Middle frontal gyrus (tissue), 1 donor: ENCODE results near the gene GSTA4.

ENCODE experiments used
- DNase-seq: peaks from one replicate; pipeline ENCODE4 v3.0.0-alpha.2; 2015; ENCODE audit warnings: low spot score; ENCODE audit errors: extremely low spot score

Gene GSTA4

GRCh38 chr6:52995089-52995912, at the start of gene GSTA4:
TSS of gene GSTA4 (minus strand) at chr6:52995284. CDS start at chr6:52994243, 1,041 bp downstream.
- DNase-seq = peak; percentile 96

- DNase-seq = no peak
Observed at GRCh38 chr6:53044572-53044971, 49.5 kb upstream of the GSTA4 start.

- no peak for DNase-seq
Observed at GRCh38 chr6:53044071-53044470, 49.0 kb upstream of the GSTA4 start.

- DNase-seq = no peak
Observed at GRCh38 chr6:53043581-53043980, 48.5 kb upstream of the GSTA4 start.

GRCh38 chr6:53042112-53042511, 47.0 kb upstream of the GSTA4 start:
- DNase-seq = no peak

- DNase-seq = no peak
Observed at GRCh38 chr6:53041356-53041755, 46.3 kb upstream of the GSTA4 start.

- DNase-seq = no peak
Observed at GRCh38 chr6:53038596-53038995, 43.5 kb upstream of the GSTA4 start.

- DNase-seq = no peak
Observed at GRCh38 chr6:53038141-53038540, 43.1 kb upstream of the GSTA4 start.

- DNase-seq = no peak
Observed at GRCh38 chr6:53035549-53036213, 40.6 kb upstream of the GSTA4 start.

GRCh38 chr6:53033764-53034163, 38.7 kb upstream of the GSTA4 start:
- no peak for DNase-seq

GRCh38 chr6:53032849-53033248, 37.8 kb upstream of the GSTA4 start:
- no peak for DNase-seq

- no peak for DNase-seq
Observed at GRCh38 chr6:53031281-53031680, 36.2 kb upstream of the GSTA4 start.

- DNase-seq = no peak
Observed at GRCh38 chr6:53029761-53030160, 34.7 kb upstream of the GSTA4 start.

- no peak for DNase-seq
Observed at GRCh38 chr6:53029257-53029656, 34.2 kb upstream of the GSTA4 start.

GRCh38 chr6:53028467-53028866, 33.4 kb upstream of the GSTA4 start:
- no peak for DNase-seq

- no peak for DNase-seq
Observed at GRCh38 chr6:53027131-53027718, 32.1 kb upstream of the GSTA4 start.

GRCh38 chr6:53026526-53026925, 31.4 kb upstream of the GSTA4 start:
- no peak for DNase-seq

- DNase-seq = no peak
Observed at GRCh38 chr6:53023323-53023722, 28.2 kb upstream of the GSTA4 start.

GRCh38 chr6:53020005-53020744, 25.1 kb upstream of the GSTA4 start:
- no peak for DNase-seq

GRCh38 chr6:53018446-53018845, 23.4 kb upstream of the GSTA4 start:
- DNase-seq = no peak

- no peak for DNase-seq
Observed at GRCh38 chr6:53015486-53015885, 20.4 kb upstream of the GSTA4 start.

- DNase-seq = no peak
Observed at GRCh38 chr6:53014744-53015143, 19.7 kb upstream of the GSTA4 start.
